Measurements from ENCODE around the gene BRME1.

Gene BRME1

GRCh38 chr19:13846557-13847406, 59.1 kb downstream of the BRME1 start:
- DNase-seq (ENCODE audit: low read depth): peak; percentile 85

GRCh38 chr19:13844130-13844631, 61.7 kb downstream of the BRME1 start:
- DNase-seq (ENCODE audit: low read depth): no peak

GRCh38 chr19:13843104-13843921, 62.6 kb downstream of the BRME1 start:
- no peak for DNase-seq (ENCODE audit: low read depth)

GRCh38 chr19:13842291-13843103, 63.4 kb downstream of the BRME1 start:
- DNase-seq (ENCODE audit: low read depth): no peak

GRCh38 chr19:13841962-13842290, 64.0 kb downstream of the BRME1 start:
- no peak for DNase-seq (ENCODE audit: low read depth)

- no peak for DNase-seq (ENCODE audit: low read depth)
Measured at GRCh38 chr19:13841086-13841961, 64.6 kb downstream of the BRME1 start.

- no peak for DNase-seq (ENCODE audit: low read depth)
Measured at GRCh38 chr19:13840305-13841085, 65.4 kb downstream of the BRME1 start.

- no peak for DNase-seq (ENCODE audit: low read depth)
Measured at GRCh38 chr19:13839938-13840304, 66.0 kb downstream of the BRME1 start.

- peak; percentile 79 for DNase-seq (ENCODE audit: low read depth)
Measured at GRCh38 chr19:13839130-13839937, 66.6 kb downstream of the BRME1 start.

GRCh38 chr19:13838435-13839129, 67.3 kb downstream of the BRME1 start:
- DNase-seq (ENCODE audit: low read depth): no peak

- no peak for DNase-seq (ENCODE audit: low read depth)
Measured at GRCh38 chr19:13835791-13836723, 69.9 kb downstream of the BRME1 start.

GRCh38 chr19:13834244-13835069, 71.5 kb downstream of the BRME1 start:
- DNase-seq (ENCODE audit: low read depth): no peak

GRCh38 chr19:13833330-13834243, 72.3 kb downstream of the BRME1 start:
- peak; percentile 76 for DNase-seq (ENCODE audit: low read depth)

Data from GM04504 (cell line).